ENCODE results near the gene PGRMC2.

PGRMC2 gene

DNA sequence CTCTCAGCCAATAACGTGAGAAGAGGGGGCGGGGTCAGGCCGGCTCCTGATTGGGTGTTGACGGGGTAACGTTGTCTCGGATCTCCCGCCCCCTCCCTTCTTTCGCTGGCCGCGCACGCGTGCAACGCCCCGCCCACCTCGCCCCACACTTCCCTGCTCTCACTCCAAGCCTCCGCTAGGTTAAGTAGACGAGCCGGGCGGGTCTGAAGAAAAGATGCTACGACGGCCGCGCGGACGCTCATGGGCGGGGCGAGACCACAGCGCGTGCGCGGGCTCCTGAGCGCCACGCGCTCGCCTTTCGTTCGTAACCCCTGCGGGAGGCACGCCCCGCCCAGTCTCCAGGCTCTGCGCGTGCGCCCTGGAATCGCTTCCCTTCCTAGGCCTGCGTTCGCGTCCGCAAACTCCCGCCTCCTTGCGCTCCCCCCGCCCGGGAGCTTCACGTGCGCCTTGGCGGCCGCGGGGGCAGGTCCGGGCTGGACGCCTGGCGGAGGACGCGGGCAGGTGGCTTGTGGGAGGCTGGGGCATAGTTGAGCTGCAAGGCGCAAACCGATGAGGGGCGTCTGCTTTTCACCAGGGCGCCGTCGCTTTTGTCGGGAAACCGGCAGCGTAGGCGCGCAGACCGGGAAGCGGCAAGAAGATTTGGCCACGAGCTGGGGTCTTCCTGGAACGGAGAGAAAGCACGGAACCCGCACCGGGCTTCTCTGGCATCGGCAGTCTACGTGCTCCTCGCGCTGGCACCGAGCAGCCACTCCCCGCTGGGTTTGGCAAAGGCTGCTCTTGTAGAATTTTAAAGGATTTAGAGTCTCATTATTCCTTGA lies 467 bp upstream of the PGRMC2 start:
- DNase-seq (ENCODE audit: low read depth, low spot score): peak; percentile 100
- TF ChIP-seq, protein P1, sequence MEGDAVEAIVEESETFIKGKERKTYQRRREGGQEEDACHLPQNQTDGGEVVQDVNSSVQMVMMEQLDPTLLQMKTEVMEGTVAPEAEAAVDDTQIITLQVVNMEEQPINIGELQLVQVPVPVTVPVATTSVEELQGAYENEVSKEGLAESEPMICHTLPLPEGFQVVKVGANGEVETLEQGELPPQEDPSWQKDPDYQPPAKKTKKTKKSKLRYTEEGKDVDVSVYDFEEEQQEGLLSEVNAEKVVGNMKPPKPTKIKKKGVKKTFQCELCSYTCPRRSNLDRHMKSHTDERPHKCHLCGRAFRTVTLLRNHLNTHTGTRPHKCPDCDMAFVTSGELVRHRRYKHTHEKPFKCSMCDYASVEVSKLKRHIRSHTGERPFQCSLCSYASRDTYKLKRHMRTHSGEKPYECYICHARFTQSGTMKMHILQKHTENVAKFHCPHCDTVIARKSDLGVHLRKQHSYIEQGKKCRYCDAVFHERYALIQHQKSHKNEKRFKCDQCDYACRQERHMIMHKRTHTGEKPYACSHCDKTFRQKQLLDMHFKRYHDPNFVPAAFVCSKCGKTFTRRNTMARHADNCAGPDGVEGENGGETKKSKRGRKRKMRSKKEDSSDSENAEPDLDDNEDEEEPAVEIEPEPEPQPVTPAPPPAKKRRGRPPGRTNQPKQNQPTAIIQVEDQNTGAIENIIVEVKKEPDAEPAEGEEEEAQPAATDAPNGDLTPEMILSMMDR (IDR thresholded peaks at IDR 0.05; ENCODE audit: low read depth, low read length): peak; percentile 3
- peak overlapping the region; percentile 86 for H3K4me3 ChIP-seq (ENCODE audit: low read depth, low read length)
- in situ Hi-C loops (cut with HindIII; ENCODE audit: low sequenced_read_pairs): no loop called here

DNA sequence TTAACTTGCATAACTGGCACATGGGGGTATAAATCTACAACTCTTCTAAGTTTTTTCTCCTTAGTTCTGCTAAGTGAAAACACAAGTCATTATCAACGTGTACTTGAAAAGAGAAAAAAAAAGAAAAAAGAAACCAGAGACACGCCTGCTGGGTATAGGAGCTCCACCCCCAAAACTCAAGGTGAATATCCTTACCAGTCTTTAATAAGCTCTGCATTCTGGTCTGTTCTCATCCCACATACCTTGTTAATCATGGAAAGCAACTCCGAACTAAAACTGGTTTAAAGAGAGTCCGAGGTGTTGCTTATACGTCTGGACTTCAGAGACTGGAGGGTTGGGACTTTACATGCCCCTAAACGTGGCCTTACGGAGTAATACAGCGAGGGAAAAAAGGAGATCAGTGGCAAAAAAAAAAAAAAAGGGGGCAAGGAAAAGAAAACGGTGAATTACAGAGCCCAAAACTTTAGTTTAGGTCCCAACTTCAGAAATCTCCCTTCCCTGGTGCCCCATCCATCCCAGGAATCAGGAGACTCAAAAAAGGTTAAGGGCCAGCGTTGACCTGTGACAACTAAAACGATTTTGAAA lies 1.0 kb downstream of the PGRMC2 start:
- peak overlapping the region; percentile 86 for H3K4me3 ChIP-seq (ENCODE audit: low read depth, low read length)
- in situ Hi-C loops (cut with HindIII; ENCODE audit: low sequenced_read_pairs): no loop called here
- TF ChIP-seq, protein P1 (IDR thresholded peaks at IDR 0.05; ENCODE audit: low read depth, low read length): no peak
- peak; percentile 71 for DNase-seq (ENCODE audit: low read depth, low spot score)

DNA sequence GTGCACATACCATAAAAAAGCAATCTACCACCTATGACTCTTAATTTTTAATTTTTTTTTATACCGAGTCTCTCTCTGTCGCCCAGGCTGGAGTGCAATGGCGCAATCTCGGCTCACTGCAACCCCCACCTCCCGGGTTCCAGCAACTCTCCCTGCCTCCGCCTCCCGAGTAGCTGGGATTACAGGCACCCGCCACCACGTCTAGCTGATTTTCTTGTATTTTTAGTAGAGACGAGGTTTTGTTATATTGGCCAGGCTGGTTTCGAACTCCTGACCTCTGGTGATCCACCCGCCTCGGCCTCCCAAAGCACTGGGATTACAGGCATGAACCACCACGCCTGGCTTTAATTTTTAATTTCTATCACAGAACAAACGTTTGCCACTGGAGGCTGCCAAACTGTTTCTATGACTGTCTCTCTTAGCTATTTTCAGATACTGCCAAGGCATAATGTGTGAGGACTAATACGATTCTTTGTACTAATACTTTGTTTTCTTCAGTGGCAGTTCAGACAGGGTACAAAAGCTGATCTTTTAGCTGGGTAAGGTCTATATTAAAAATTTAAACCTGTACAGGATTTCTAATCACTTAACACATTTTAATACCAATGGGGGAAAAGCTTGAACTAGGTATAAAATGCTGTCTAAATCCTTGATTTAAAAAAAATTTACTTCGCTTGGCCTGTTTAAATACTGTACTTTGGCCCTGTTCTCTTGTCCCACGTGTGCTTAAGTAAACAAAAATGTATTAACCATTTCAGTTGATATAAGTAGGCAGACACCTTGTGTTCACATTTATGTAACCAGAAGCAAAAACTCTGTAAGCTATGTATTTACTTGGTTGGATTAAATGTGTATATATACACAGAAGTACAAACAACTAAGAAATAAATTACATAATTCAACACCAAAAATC lies 2.3 kb downstream of the PGRMC2 start:
- peak; percentile 50 for DNase-seq (ENCODE audit: low read depth, low spot score)
- TF ChIP-seq, protein P1 (IDR thresholded peaks at IDR 0.05; ENCODE audit: low read depth, low read length): no peak
- peak overlapping the region; percentile 86 for H3K4me3 ChIP-seq (ENCODE audit: low read depth, low read length)
- in situ Hi-C loops (cut with HindIII; ENCODE audit: low sequenced_read_pairs): no loop called here

DNA sequence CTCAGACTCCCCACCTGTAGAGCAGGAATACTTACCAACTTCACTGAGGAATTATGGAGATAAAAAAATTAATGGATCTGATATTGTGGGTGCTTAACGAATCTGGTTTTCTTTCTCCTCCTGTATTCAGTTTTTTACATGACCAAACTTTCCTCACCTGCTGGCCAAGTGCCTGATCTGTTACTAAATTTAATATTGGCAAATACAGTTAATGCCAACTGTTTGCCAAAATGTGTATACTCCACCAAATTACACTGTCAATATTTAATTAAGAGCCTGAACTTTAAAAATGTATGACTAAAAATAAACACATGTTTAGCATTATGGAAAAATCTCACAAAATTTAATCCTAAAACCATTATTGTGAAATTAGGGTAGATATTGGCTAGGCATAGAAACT lies 3.3 kb downstream of the PGRMC2 start:
- no peak overlapping the region for H3K4me3 ChIP-seq (ENCODE audit: low read depth, low read length)
- TF ChIP-seq, protein P1 (IDR thresholded peaks at IDR 0.05; ENCODE audit: low read depth, low read length): no peak
- in situ Hi-C loops (cut with HindIII; ENCODE audit: low sequenced_read_pairs): no loop called here
- no peak for DNase-seq (ENCODE audit: low read depth, low spot score)

DNA sequence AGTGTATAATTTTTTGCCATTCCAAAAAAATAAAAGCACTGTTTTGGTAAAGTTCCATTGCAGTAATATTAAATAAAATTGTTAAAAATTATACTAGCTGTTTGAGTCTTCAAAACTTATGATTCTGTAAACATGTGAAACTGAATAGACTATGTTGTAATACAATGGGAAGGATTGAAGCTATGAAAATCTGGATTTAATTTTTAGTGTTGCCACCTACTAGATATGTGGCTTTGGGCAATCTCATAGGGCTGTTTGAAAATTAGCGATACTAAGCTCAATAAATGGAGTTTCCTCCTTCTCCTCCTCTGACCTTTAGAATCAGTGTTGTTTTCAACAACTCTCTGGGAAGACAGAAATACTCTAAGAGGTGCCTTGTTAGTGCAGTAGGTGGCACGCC lies 4.5 kb downstream of the PGRMC2 start:
- TF ChIP-seq, protein P1 (IDR thresholded peaks at IDR 0.05; ENCODE audit: low read depth, low read length): no peak
- H3K4me3 ChIP-seq (ENCODE audit: low read depth, low read length): no peak overlapping the region
- in situ Hi-C loops (cut with HindIII; ENCODE audit: low sequenced_read_pairs): no loop called here
- no peak for DNase-seq (ENCODE audit: low read depth, low spot score)

DNA sequence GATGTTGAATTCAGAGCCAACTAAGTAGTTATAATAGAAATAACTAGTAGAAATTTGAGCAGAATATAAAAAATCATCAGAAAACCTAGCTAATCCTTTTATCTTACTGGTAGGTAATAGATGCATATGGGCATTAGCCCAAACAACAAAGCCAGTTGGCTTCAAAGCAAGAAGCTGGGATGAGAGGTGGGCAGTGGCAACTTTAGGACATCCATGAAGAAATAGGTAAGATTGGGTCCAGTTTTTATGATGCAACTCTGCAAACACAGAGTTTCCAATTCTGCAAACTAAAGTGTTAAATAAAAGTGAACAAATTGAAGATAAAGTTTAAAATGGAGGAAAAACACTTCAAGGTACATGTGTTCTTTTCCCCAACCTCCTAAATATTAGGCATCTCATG lies 5.1 kb downstream of the PGRMC2 start:
- in situ Hi-C loops (cut with HindIII; ENCODE audit: low sequenced_read_pairs): no loop called here
- TF ChIP-seq, protein P1 (IDR thresholded peaks at IDR 0.05; ENCODE audit: low read depth, low read length): no peak
- H3K4me3 ChIP-seq (ENCODE audit: low read depth, low read length): no peak overlapping the region
- DNase-seq (ENCODE audit: low read depth, low spot score): no peak

Measured in astrocyte of the spinal cord (primary cell).